K562 (cell line): ENCODE results near the gene XPC. TPM values are rescaled to one million over a fixed set of nuclear protein-coding genes. Genes with fewer than 3 reads are reported as not detected.

ENCODE experiments used
- ATAC-seq: fragments of 200-7000 bp; cut with Tn5 transposase; 3 replicates; pipeline ENCODE4 v1.9.1; 2020; ENCODE audit warnings: moderate library complexity
- BruUV-seq: library from RNA; stranded (reverse); fragments of 400-500 nt; replicated peaks from 2 replicates; lab custom pipeline; 2021; lab: Mats Ljungman, UMichigan
- CTCF ChIA-PET: fragments of 300-600 bp; formaldehyde crosslinking; extraction: SDS; loops from one replicate; lab custom pipeline; 2021; ENCODE audit warnings: low intra/inter-chr PET ratio; lab: Yijun Ruan, JAX
- POLR2A ChIA-PET: fragments of 300-600, 350-650 bp; sonication (Branson Sonifier 250); formaldehyde crosslinking; extraction: SDS; loops from one replicate; lab custom pipeline; 2021; ENCODE audit warnings: antibody characterized with exemption, inconsistent platforms; lab: Yijun Ruan, JAX
- DNase-seq, 4 experiments: peaks; one replicate each; pipeline versions ENCODE4 v3.0.0 to v3.0.0-alpha.2; 2011 to 2018; ENCODE audit warnings: low spot score in 3 of 4, mixed read lengths in 3 of 4; ENCODE audit errors: extremely low read depth in 1 of 4
- FAIRE-seq: peaks from 2 replicates; lab custom pipeline; 2011; peaks lifted over from hg19 to GRCh38; lab: Jason Lieb, UNC
- H2AFZ ChIP-seq: 2 replicates; pipeline ENCODE4 v1.6.0; 2011; ENCODE audit warnings: low read depth, low read length, control low read depth, inconsistent platforms
- H3K27ac ChIP-seq: fragments of 200-600 bp; 3 replicates; pipeline ENCODE4 v1.8.0; 2011; ENCODE audit warnings: low read depth, mild to moderate bottlenecking, control low read depth, inconsistent platforms, low read length, moderate library complexity, mixed read lengths; ENCODE audit errors: extremely low read depth
- H3K27me3 ChIP-seq, 2 experiments: fragments of 300-600 bp in 1 of 2; 2 replicates in 1 of 2; 3 replicates in 1 of 2; pipeline versions ENCODE4 v1.6.0 to v1.8.0; 2011; ENCODE audit warnings: inconsistent platforms in 2 of 2, low read length in 2 of 2, mild to moderate bottlenecking in 1 of 2, mixed read lengths in 1 of 2, moderate library complexity in 1 of 2; ENCODE audit not compliant: control insufficient read depth in 2 of 2, insufficient read depth in 2 of 2
- H3K36me3 ChIP-seq: fragments of 300-600 bp; 3 replicates; pipeline ENCODE4 v1.8.0; 2011; ENCODE audit warnings: mild to moderate bottlenecking, low read length, inconsistent platforms; ENCODE audit not compliant: control insufficient read depth, insufficient read depth
- H3K4me1 ChIP-seq, 2 experiments: fragments of 200-600 bp in 1 of 2; replicated peaks in 1 of 2; 2 replicates in 1 of 2; 3 replicates in 1 of 2; pipeline versions ENCODE4 v1.5.1 to v1.8.0; 2011; ENCODE audit warnings: inconsistent platforms in 2 of 2, low read length in 2 of 2, mild to moderate bottlenecking in 1 of 2, mixed read lengths in 1 of 2, moderate library complexity in 1 of 2; ENCODE audit not compliant: control insufficient read depth in 2 of 2, insufficient read depth in 2 of 2
- H3K4me2 ChIP-seq: 2 replicates; pipeline ENCODE4 v1.6.1; 2011; ENCODE audit warnings: low read length, control low read depth, inconsistent platforms, mixed read lengths; ENCODE audit not compliant: insufficient read depth
- H3K4me3 ChIP-seq: fragments of 200-600 bp; sonication (generic), shearing (Covaris generic); 2 replicates; pipeline ENCODE4 v1.5.1; 2016; ENCODE audit warnings: control low read depth, inconsistent platforms
- H3K79me2 ChIP-seq: fragments of 200-600 bp; 3 replicates; pipeline ENCODE4 v1.8.0; 2011; ENCODE audit warnings: low read length, inconsistent platforms; ENCODE audit not compliant: control insufficient read depth, insufficient read depth
- H3K9ac ChIP-seq, 2 experiments: 2 replicates each; pipeline versions ENCODE4 v1.6.0 to v1.6.1; 2011; ENCODE audit warnings: low read depth in 2 of 2, low read length in 2 of 2, control low read depth in 1 of 2, inconsistent platforms in 1 of 2, mild to moderate bottlenecking in 1 of 2, mixed read lengths in 1 of 2; ENCODE audit not compliant: insufficient read depth in 1 of 2
- H3K9me1 ChIP-seq: one replicate; pipeline ENCODE4 v1.6.0; 2011; ENCODE audit warnings: inconsistent platforms, mild to moderate bottlenecking, low read length, moderate library complexity; ENCODE audit not compliant: control insufficient read depth, insufficient read depth
- H3K9me3 ChIP-seq: replicated peaks from 2 replicates; pipeline ENCODE4 v1.5.1; 2011; ENCODE audit warnings: low read depth, low read length, inconsistent platforms; ENCODE audit not compliant: control insufficient read depth, insufficient read depth
- H4K20me1 ChIP-seq: replicated peaks from 2 replicates; pipeline ENCODE4 v1.6.1; 2011; ENCODE audit warnings: low read length, inconsistent platforms, mixed read lengths; ENCODE audit not compliant: control insufficient read depth, insufficient read depth
- ARHGAP35 ChIP-seq: fragments of 450-650 bp; IDR thresholded peaks from 2 replicates; pipeline ENCODE4 v1.6.1; 2018; ENCODE audit not compliant: partially characterized antibody
- BRCA1 ChIP-seq, 2 experiments: fragments of 450-650 bp in 1 of 2; sonication (generic) in 1 of 2; formaldehyde crosslinking in 1 of 2; IDR thresholded peaks; 2 replicates each; pipeline versions ENCODE4 v1.5.0 to v1.6.1; 2017 to 2020; ENCODE audit warnings: mild to moderate bottlenecking in 1 of 2, missing genetic modification reagents in 1 of 2
- KDM1A ChIP-seq, 2 experiments: fragments of 450-650 bp; IDR thresholded peaks; 2 replicates each; pipeline ENCODE4 v1.6.1; 2016; ENCODE audit warnings: mild to moderate bottlenecking in 2 of 2
- LEF1 ChIP-seq: fragments of 450-650 bp; IDR thresholded peaks from 2 replicates; pipeline ENCODE4 v1.6.1; 2016; ENCODE audit warnings: mild to moderate bottlenecking
- MTA1 ChIP-seq: fragments of 450-650 bp; IDR thresholded peaks from 2 replicates; pipeline ENCODE4 v1.6.1; 2017; ENCODE audit warnings: borderline replicate concordance
- NFIX ChIP-seq: fragments of 250-450 bp; sonication (Bioruptor Pico); IDR thresholded peaks from 2 replicates; pipeline ENCODE4 v1.4.0; 2020; ENCODE audit warnings: low read depth, mild to moderate bottlenecking, moderate library complexity
- NR4A1 ChIP-seq, 2 experiments: fragments of 250-450 bp in 1 of 2; fragments of 450-650 bp in 1 of 2; sonication (Bioruptor Pico) in 1 of 2; IDR thresholded peaks; 2 replicates each; pipeline versions ENCODE4 v1.4.0 to v1.6.1; 2016 to 2020; ENCODE audit warnings: mild to moderate bottlenecking in 2 of 2, missing compliant biosample characterization in 1 of 2, missing genetic modification characterization in 1 of 2, moderate library complexity in 1 of 2
- OTX1 ChIP-seq: fragments of 450-650 bp; formaldehyde crosslinking; IDR thresholded peaks from 2 replicates; pipeline ENCODE4 v1.4.0; 2022; ENCODE audit warnings: mild to moderate bottlenecking
- PCBP1 ChIP-seq: fragments of 200-400 bp; formaldehyde crosslinking; IDR thresholded peaks from 2 replicates; pipeline ENCODE4 v1.6.1; 2018; ENCODE audit warnings: mild to moderate bottlenecking, low read depth, low read length; ENCODE audit not compliant: poor library complexity, severe bottlenecking
- POLR2G ChIP-seq: fragments of 200-400 bp; formaldehyde crosslinking; IDR thresholded peaks from 2 replicates; pipeline ENCODE4 v1.6.1; 2017; ENCODE audit warnings: low read depth, mild to moderate bottlenecking, antibody characterized with exemption, low read length, moderate library complexity
- RB1 ChIP-seq: fragments of 450-650 bp; IDR thresholded peaks from 2 replicates; pipeline ENCODE4 v1.6.1; 2017; ENCODE audit warnings: low read depth, mild to moderate bottlenecking
- SIN3B ChIP-seq: fragments of 450-650 bp; IDR thresholded peaks from 2 replicates; pipeline ENCODE4 v1.6.1; 2017; ENCODE audit warnings: low read depth, mild to moderate bottlenecking, moderate library complexity
- SMAD4 ChIP-seq: fragments of 250-450 bp; sonication (Bioruptor Pico); conservative IDR thresholded peaks from 2 replicates; pipeline ENCODE4 v1.8.0; 2021; ENCODE audit warnings: inconsistent platforms, mild to moderate bottlenecking, moderate library complexity
- ZNF224 ChIP-seq: sonication (generic); formaldehyde crosslinking; IDR thresholded peaks from 2 replicates; pipeline ENCODE4 v1.8.0; 2022; ENCODE audit warnings: mild to moderate bottlenecking, missing genetic modification reagents
- ZNF449 ChIP-seq: fragments of 250-450 bp; sonication (Bioruptor Pico); IDR thresholded peaks from 2 replicates; pipeline ENCODE4 v1.8.0; 2022; ENCODE audit warnings: moderate library complexity, mild to moderate bottlenecking, inconsistent platforms
- ZNF512 ChIP-seq: IDR thresholded peaks from 2 replicates; pipeline ENCODE4 v1.6.1; 2016; ENCODE audit warnings: missing genetic modification characterization, missing compliant biosample characterization
- WGBS: fragments of 100-300 bp; shearing (Covaris generic); methylation state at CpG from one replicate; pipeline ENCODE4 v1.1.6; 2016; ENCODE audit warnings: low coverage, mixed read lengths; ENCODE audit not compliant: insufficient coverage; ENCODE audit errors: missing lambda C conversion rate; 5-methylcytosine and 5-hydroxymethylcytosine counted together
- in situ Hi-C: fragments of 300-500 bp; cut with MboI; formaldehyde crosslinking; loops from 4 replicates; pipeline ENCODE4 v1.15.0; 2018; ENCODE audit warnings: inconsistent platforms, mixed read lengths
- intact Hi-C: fragments of 100-400 bp; cut with micrococcal nuclease; formaldehyde crosslinking; loops from 2 replicates; pipeline ENCODE4 v1.14.2; 2022
- polyA plus RNA-seq, 8 experiments: library from polyadenylated mRNA; depleted of rRNA in 4 of 8; stranded (reverse) in 5 of 8; unstranded in 3 of 8; fragments of >200 nt; fragmentation: Nextera tagmentation in 2 of 8; fragmentation: Illumina TruSeq in 1 of 8; extraction: Ambion mirVana in 2 of 8; extraction: Trizol in 1 of 8; gene quantifications; 2 replicates each; pipeline versions ENCODE4 v1.2.1 to v1.2.3, GENCODE V29; 2011 to 2014; ENCODE audit warnings: inconsistent platforms in 1 of 8, missing spikeins in 1 of 8
- total RNA-seq, 7 experiments: library from RNA; depleted of rRNA in 6 of 7; stranded (reverse); fragments of >200 nt in 6 of 7; fragmentation: Illumina TruSeq in 2 of 7; extraction: Trizol in 2 of 7; gene quantifications; 2 replicates each; pipeline versions ENCODE4 v1.2.1 to v1.2.3, GENCODE V29; 2011 to 2021; ENCODE audit warnings: low replicate concordance in 1 of 7
- TF ChIP-seq, protein P1 (sequence below): sonication (generic); formaldehyde crosslinking; IDR thresholded peaks from 2 replicates; pipeline ENCODE4 v1.8.1; 2023; ENCODE audit warnings: mild to moderate bottlenecking, missing genetic modification reagents

XPC gene
- total and polyA plus RNA-seq, 9 of the 15 experiments (the other 6 are each of a cell fraction or from before 2014, with no cell fraction given): 3.8 to 54.7 (median 41.3) TPM

DNA sequence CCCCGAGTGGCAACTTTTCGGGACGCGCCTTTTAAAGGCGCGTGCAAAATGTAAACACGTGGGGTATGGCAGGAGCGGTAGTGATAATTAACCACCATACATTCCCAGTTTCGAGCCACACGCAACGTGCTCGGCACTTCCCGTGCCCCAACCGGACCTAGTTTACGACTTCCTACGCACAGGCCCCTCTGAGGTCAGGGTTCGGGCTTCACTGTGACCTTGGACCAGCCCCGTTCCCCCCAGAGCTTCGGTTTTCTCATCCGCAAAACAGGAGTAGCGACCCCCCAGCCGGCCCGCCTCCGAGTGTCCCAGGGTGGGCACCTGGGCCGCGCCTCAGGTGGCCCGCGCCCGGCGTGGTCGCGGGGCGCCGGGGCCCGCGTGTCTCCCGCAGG, 54.2 kb downstream of the XPC start:
- DNase-seq: peak in 2 of 4 experiments; percentile 77 to 85
- intact Hi-C loops: loop anchor here (1.0 to 10.0 kb wide), 3 partner anchors 54 to 469 kb away; partner anchors contain the start of genes LSM3 and XPC
- H2AFZ ChIP-seq: peak overlapping the region; percentile 29
- peak; percentile 55 for ATAC-seq
- BruUV-seq: no TSS peak
- peak overlapping the region; percentile 86 for H3K27ac ChIP-seq
- H3K4me2 ChIP-seq: peak overlapping the region; percentile 95
- peaks cover 63% of the 10 kb centered on the region for H3K36me3 ChIP-seq
- ChIA-PET POLR2A (interaction anchor here (0.9 to 3.5 kb wide), 12 partner anchors 8 to 240 kb away, joined by 3 to 24 read pairs (median 5); partner anchors contain the start of genes LSM3 and XPC), CTCF (no interaction called here)
- no peaks in the 10 kb centered on the region for H3K27me3 ChIP-seq
- peaks cover 90% of the 10 kb centered on the region for H3K79me2 ChIP-seq
- H3K9me1 ChIP-seq: peaks cover 5% of the 10 kb centered on the region
- FAIRE-seq: no peak
- 0% methylated on average over 36 of the region's 37 CpGs for WGBS
- peaks cover 35 to 46% of the 10 kb centered on the region in 2 experiments for H3K4me1 ChIP-seq
- H4K20me1 ChIP-seq: peaks cover 10% of the 10 kb centered on the region; the same call in 1 of the 2 replicates
- H3K4me3 ChIP-seq: peak overlapping the region; percentile 72
- H3K9me3 ChIP-seq: peaks cover 28% of the 10 kb centered on the region
- in situ Hi-C loops: loop anchor here (5.0 kb wide), 1 partner anchor 227 kb away; no protein-coding TSS in a partner anchor
- peak overlapping the region; percentile 88 to 97 for H3K9ac ChIP-seq
- TF ChIP-seq KDM1A (IDR thresholded peaks at IDR 0.05): no peak
- TF ChIP-seq RB1: no peak
- 0 out of 2 replicates have a peak, but pooled peaks have one; percentile 72 for TF ChIP-seq SMAD4 (CRISPR knock-in tag)
- no peak for TF ChIP-seq NFIX
- TF ChIP-seq LEF1: no peak
- no peak for TF ChIP-seq ZNF449 (CRISPR knock-in tag)
- TF ChIP-seq OTX1 (CRISPR knock-in tag): 0 out of 2 replicates have a peak, but pooled peaks have one; percentile 70
- no peak for TF ChIP-seq POLR2G
- TF ChIP-seq, protein P1, sequence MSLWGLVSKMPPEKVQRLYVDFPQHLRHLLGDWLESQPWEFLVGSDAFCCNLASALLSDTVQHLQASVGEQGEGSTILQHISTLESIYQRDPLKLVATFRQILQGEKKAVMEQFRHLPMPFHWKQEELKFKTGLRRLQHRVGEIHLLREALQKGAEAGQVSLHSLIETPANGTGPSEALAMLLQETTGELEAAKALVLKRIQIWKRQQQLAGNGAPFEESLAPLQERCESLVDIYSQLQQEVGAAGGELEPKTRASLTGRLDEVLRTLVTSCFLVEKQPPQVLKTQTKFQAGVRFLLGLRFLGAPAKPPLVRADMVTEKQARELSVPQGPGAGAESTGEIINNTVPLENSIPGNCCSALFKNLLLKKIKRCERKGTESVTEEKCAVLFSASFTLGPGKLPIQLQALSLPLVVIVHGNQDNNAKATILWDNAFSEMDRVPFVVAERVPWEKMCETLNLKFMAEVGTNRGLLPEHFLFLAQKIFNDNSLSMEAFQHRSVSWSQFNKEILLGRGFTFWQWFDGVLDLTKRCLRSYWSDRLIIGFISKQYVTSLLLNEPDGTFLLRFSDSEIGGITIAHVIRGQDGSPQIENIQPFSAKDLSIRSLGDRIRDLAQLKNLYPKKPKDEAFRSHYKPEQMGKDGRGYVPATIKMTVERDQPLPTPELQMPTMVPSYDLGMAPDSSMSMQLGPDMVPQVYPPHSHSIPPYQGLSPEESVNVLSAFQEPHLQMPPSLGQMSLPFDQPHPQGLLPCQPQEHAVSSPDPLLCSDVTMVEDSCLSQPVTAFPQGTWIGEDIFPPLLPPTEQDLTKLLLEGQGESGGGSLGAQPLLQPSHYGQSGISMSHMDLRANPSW (CRISPR knock-in tag): no peak; the same call in 1 of the 2 replicates
- no peak for TF ChIP-seq NR4A1 (CRISPR knock-in tag; IDR thresholded peaks at IDR 0.05)
- TF ChIP-seq NR4A1 (tag; IDR thresholded peaks at IDR 0.05): 0 out of 2 replicates have a peak, but pooled peaks have one; percentile 84
- no peak for TF ChIP-seq ZNF224
- TF ChIP-seq MTA1: no peak
- no peak for TF ChIP-seq ARHGAP35
- no peak for TF ChIP-seq SIN3B
- peak; percentile 34 for TF ChIP-seq PCBP1
- no peak for TF ChIP-seq ZNF512 (tag)
- TF ChIP-seq BRCA1 (IDR thresholded peaks at IDR 0.05): no peak
- TF ChIP-seq BRCA1 (CRISPR knock-in tag; IDR thresholded peaks at IDR 0.05): no peak
